DOHH2 (cell line): ENCODE measurements around the gene SMARCA5.

Experiments used
- CTCF ChIP-seq: fragments of 200-600 bp; sonication (generic); IDR thresholded peaks from one replicate; pipeline ENCODE4 v1.5.1; 2014; ENCODE audit warnings: antibody characterized with exemption, mild to moderate bottlenecking, low read depth, low read length; ENCODE audit not compliant: poor library complexity, severe bottlenecking
- EZH2phosphoT487 ChIP-seq: fragments of 200-600 bp; sonication (generic); IDR thresholded peaks from 2 replicates; pipeline ENCODE4 v1.6.1; 2017; ENCODE audit warnings: borderline replicate concordance, mild to moderate bottlenecking, antibody characterized with exemption, low read length, moderate library complexity, mixed read lengths

GRCh38 chr4:143599827-143600226, 86.3 kb downstream of the SMARCA5 start:
- TF ChIP-seq CTCF (no peak), EZH2phosphoT487 (no peak)
